GM19239 (cell line): ENCODE data around the gene CDKN2A.

Experiments used
- DNase-seq: peaks from one replicate; pipeline ENCODE4 v3.0.0; 2011; ENCODE audit warnings: low spot score; ENCODE audit not compliant: insufficient read length
- FAIRE-seq: peaks from 2 replicates; lab custom pipeline; 2011; peaks lifted over from hg19 to GRCh38; lab: Jason Lieb, UNC

Gene CDKN2A

DNA sequence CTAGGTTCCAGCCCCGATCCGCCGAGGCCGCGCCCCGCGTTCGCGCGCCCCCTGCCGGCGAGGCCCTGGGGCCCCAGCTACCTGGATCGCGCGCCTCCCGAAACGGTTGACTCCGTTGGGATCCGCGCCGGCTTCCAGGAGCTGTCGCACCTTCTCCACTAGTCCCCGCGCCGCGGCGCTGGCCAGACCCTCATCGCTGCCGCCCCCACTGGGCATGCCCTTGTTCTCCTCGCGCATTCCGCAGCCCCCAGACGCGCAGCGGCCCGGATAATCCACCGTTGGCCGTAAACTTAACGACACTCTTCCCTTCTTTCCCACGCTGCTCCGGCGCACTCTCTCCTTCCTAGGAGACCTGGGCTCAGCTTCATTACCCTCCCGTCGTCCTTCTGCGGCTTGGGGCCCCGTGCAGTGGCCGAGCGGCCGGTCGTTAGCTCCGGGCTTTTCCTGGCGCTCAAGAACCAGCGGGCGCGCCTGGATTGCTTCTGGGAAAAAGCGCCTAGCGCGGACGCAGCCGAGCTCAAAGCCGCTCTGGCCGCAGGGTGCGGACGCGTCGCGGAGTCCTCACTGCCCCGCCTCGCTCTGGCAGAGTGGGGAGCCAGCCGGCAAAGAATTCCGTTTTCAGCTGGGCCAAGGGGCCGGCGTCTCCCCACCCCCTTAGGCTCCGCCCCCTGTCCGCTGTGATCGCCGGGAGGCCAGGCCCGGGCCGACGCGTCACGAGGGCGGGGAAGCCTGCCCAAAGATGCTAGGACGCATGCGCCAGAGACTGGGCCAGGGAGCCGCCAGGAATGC, 14.7 kb upstream of the CDKN2A start, which contains the start of gene CDKN2B:
TSS of gene CDKN2B (minus strand) at position 589 of the 789 bp plus-strand sequence. CDS start at position 237, 352 bp downstream.
- DNase-seq (peak; percentile 71), FAIRE-seq (peak; percentile 85)

DNA sequence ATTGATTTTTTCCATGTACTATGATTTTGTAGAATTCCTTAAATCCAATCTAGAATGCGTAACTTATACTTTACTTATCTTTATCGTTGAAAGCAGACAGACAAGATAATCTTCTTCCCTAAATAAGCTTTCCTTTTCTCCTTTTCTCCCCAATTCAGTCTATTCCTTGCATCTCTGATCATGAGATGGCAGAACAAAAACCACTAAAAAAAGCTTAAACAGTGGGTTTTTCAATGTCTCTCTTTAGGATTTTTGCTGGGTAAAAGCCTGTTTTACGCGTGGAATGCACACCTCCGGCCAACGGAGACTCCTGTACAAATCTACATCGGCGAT, 14.2 kb upstream of the CDKN2A start:
- FAIRE-seq, result peak; percentile 49
- no peak for DNase-seq

DNA sequence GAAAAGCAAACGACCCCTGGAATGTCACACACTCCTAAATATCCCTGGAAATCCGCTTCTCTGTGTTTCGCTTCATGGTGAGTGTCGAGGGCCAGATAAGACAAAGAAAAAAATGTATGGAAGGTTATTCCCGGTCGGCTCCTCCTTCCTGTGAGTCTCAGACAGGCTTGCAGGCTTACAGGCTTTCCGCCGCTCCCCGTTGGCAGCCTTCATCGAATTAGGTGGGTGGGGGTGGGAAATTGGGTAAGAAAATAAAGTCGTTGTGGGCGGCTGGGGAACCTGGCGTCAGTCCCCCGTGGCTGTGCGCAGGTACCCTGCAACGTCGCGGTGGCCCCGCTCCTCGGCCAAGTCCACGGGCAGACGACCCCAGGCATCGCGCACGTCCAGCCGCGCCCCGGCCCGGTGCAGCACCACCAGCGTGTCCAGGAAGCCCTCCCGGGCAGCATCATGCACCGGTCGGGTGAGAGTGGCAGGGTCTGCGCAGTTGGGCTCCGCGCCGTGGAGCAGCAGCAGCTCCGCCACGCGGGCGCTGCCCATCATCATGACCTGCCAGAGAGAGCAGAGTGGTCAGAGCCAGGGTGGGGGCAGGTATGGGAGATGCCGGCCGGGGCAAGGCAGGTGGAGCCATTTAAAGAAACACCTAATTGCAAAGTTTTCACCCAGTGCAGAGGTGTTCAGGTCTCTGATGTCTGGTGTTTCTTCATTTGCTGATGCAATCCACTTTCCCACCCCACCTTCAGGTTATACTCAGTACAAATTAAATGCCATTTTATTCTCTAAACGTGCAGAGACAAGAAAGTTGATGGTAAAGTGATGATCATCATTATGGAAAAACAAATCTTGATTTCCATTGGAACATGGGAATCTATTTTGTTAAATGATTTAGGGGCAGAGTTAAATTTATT, 11.8 kb upstream of the CDKN2A start:
- DNase-seq (no peak), FAIRE-seq (no peak)

DNA sequence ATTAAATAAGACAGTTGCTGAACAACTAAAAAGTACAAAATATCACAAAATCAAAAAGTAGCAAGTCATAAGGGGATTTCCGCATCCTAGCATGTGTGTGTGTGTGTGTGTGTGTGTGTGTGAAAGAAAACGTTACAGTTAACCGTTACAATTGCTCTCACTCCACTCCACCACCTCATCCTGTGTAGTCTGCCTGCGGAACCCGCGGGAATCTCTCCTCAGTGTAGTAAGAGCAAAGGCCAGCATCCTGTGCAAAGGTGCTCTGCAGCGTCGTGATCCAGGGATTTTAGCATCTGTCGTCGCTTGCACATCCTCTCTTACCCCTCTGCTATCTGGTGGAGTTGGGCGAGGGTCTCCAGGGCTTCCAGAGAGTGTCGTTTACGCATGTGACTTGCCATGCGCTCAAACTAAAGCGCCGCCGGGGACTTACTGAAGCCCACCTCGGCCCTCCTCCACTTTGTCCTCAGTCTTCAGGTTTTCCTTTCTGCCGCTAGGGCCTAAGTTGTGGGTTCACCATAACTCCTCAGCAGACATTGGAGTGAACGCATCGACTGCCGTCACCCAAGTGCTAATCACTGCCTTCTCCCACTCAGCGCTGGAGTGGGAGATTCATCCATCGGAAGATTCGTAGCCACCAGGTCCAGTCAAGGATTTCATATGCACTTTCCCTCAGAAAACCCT, 11.0 kb upstream of the CDKN2A start:
- no peak for DNase-seq
- FAIRE-seq, result peak; percentile 45

DNA sequence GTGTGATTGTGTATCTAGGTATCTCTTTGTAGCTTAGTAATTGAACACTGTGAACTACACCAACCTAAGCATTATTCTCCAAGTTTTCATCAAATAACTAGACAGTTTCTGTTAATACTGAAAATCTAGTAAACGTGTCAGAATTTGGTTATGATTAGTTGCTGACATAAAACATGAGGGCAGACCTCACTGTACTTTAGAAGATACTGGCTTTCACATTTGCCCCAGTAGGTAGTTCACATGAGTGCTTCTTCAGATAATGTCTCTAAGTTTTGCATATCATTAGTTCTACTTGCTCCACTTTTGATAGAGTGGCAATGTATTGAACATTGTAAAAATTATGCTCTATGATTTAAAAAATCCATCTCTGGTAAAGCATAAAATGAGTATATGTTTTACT, 7.8 kb upstream of the CDKN2A start:
- DNase-seq, result no peak
- no peak for FAIRE-seq

DNA sequence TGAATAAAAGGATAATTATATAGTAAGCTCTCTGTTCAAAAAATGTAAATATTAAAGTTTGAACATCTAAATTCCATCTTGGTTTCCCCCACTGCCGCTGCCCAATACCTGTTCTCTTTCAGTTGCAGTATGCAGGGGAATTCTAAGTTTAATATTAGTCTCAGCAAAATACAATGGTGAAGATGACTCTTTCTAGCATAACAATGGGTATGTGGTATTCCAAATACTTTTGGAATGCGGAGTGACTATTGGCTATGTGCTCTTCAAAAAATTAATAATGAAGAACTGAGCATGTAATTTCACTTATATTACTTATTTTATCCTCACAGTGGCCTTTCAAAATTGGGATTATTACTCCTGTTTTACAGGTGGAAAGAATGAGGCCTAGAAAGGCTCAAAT, 3.8 kb upstream of the CDKN2A start:
- FAIRE-seq (no peak), DNase-seq (no peak)

- DNase-seq (no peak), FAIRE-seq (no peak)
Observed at GRCh38 chr9:21997480-21997879, 3.3 kb upstream of the CDKN2A start.

DNA sequence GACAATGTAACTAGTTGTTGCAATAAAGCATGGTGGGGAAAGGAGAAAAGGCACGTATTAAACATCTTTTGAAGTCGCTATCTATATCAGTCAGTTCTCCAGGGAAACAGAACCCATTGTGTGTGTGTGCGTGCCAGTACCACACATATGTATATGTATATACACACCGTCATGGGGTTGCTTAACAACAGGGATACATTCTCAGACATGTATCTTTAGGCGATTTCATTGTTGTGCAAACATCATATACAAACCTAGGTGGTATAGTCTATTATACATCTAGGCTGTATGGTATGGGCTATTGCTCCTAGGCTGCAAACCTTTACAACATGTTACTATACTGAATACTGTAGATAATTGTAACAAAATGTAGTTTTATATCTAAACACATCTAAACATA, 2.7 kb upstream of the CDKN2A start:
- DNase-seq (no peak), FAIRE-seq (no peak)

DNA sequence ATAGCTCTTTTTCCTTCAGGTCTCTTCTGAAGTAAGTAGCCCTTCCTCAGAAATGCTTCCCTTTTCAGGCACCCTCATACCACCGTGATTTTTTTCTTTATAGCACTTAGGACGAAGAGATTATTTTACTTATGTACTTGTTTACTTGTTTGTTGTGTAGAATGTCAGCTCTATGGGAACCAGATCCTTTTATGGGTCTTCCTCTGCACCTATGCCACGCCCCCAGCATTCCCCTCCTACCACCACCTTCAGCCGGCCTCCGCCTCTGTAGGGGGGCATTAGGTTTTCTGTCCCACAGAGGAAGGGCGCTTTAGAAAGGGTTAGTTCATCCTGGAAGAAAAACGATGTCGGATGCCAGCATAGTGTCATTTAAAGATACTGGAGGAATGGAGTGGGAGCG, 2.2 kb upstream of the CDKN2A start:
- DNase-seq (no peak), FAIRE-seq (no peak)

- DNase-seq, result no peak
- peak; percentile 57 for FAIRE-seq
Observed at GRCh38 chr9:21995666-21996398, 1.6 kb upstream of the CDKN2A start.

GRCh38 chr9:21995006-21995665, 944 bp upstream of the CDKN2A start:
- DNase-seq (peak; percentile 56), FAIRE-seq (peak; percentile 98)

GRCh38 chr9:21994556-21995005, 389 bp upstream of the CDKN2A start, which contains the start of gene CDKN2B-AS1:
TSS of gene CDKN2B-AS1 (plus strand) at chr9:21994791.
- DNase-seq, result no peak

GRCh38 chr9:21993007-21993406, 1.2 kb downstream of the CDKN2A start:
- no peak for FAIRE-seq
- no peak for DNase-seq

More at GRCh38 chr9:21994556-21995005, 389 bp upstream of the CDKN2A start, which contains the start of gene CDKN2B-AS1:
- no peak for FAIRE-seq

GRCh38 chr9:21991072-21991959, 2.9 kb downstream of the CDKN2A start:
- FAIRE-seq (peak; percentile 84), DNase-seq (no peak)

DNA sequence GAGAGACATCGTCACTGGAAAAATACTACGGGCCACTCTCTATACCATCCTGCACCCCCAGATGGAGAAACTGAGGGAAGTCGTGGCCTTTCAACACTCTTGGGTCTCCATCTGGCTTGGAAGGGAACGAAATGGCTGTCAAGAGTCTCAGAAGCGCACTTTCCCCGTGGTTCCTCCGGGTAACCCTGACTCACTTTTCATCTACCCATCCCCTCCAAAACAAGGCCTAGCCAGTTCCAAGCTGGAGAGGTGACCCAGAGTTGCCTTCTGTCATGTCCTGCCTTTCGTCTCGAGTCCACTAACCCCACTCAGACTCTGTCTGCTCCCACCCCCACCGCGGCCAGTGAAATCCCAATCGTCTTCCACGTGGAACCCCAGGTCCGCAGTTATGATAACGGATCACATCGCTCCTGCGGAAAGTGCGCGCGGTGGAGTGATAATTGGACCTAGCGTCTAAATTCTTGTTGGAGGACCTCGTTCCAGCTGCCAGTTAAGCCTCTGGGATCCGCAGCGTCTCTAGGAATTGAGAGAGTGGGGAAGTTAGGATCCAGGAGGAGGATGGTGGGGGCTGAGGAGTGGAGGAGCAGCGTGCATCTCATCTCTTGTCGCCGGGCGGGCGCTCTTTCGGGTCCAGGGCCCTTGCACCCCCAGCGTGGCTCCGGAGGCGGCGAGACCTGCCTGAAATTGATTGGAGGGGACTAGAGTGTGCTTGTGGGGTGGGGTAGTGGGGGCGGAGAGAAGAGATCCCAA, 4.6 kb downstream of the CDKN2A start:
- no peak for FAIRE-seq
- DNase-seq, result no peak

GRCh38 chr9:21988056-21988990, 5.9 kb downstream of the CDKN2A start:
- DNase-seq (no peak), FAIRE-seq (no peak)
